HepG2 (cell line): ENCODE measurements around the gene EPC2. TPM values are rescaled to one million over a fixed set of nuclear protein-coding genes. Genes with fewer than 3 reads are reported as not detected.

Experiments used
- CBX1 ChIP-seq: IDR thresholded peaks from one replicate; pipeline ENCODE4 v1.6.1; 2016; ENCODE audit warnings: antibody characterized with exemption, low read depth
- FLYWCH1 ChIP-seq: sonication (generic); formaldehyde crosslinking; IDR thresholded peaks from 2 replicates; pipeline ENCODE4 v1.8.1; 2023; ENCODE audit warnings: mild to moderate bottlenecking, missing genetic modification reagents
- KDM5A ChIP-seq: fragments of 200-600 bp; sonication (generic); IDR thresholded peaks from 2 replicates; pipeline ENCODE4 v1.7.0; 2018; ENCODE audit warnings: antibody characterized with exemption, mild to moderate bottlenecking, low read length, borderline replicate concordance
- MTA3 ChIP-seq: sonication (generic); formaldehyde crosslinking; IDR thresholded peaks from 2 replicates; pipeline ENCODE4 v1.4.0; 2020; ENCODE audit warnings: missing genetic modification reagents
- NCOA2 ChIP-seq: sonication (generic); formaldehyde crosslinking; IDR thresholded peaks from 2 replicates; pipeline ENCODE4 v1.8.0; 2022; ENCODE audit warnings: inconsistent platforms
- PHF21A ChIP-seq: sonication (generic); formaldehyde crosslinking; IDR thresholded peaks from 2 replicates; pipeline ENCODE4 v1.5.0; 2020; ENCODE audit warnings: mild to moderate bottlenecking, missing genetic modification reagents
- PRPF4 ChIP-seq: fragments of 200-400 bp; formaldehyde crosslinking; IDR thresholded peaks from 2 replicates; pipeline ENCODE4 v1.6.1; 2016; ENCODE audit warnings: low read length, low read depth; ENCODE audit not compliant: poor library complexity, severe bottlenecking
- RBM22 ChIP-seq: fragments of 200-400 bp; formaldehyde crosslinking; optimal IDR thresholded peaks from 2 replicates; pipeline ENCODE3; 2017; ENCODE audit warnings: mild to moderate bottlenecking, low read length, moderate library complexity
- SATB2 ChIP-seq: sonication (generic); formaldehyde crosslinking; IDR thresholded peaks from 2 replicates; pipeline ENCODE4 v1.5.0; 2020; ENCODE audit warnings: missing genetic modification reagents
- SRSF1 ChIP-seq: fragments of 200-400 bp; formaldehyde crosslinking; optimal IDR thresholded peaks from 2 replicates; pipeline ENCODE3; 2017; ENCODE audit warnings: mild to moderate bottlenecking, low read depth, low read length, moderate library complexity
- TCF12 ChIP-seq, 2 experiments: fragments of 450-650 bp in 1 of 2; sonication (generic) in 1 of 2; formaldehyde crosslinking in 1 of 2; IDR thresholded peaks; 2 replicates each; pipeline versions ENCODE4 v1.6.1 to v1.8.0; 2017 to 2022; ENCODE audit warnings: antibody characterized with exemption in 1 of 2, mild to moderate bottlenecking in 1 of 2, missing genetic modification reagents in 1 of 2, moderate library complexity in 1 of 2
- THAP9 ChIP-seq: sonication (generic); formaldehyde crosslinking; IDR thresholded peaks from 2 replicates; pipeline ENCODE4; 2020; ENCODE audit warnings: missing genetic modification reagents, mild to moderate bottlenecking, borderline replicate concordance
- ZNF383 ChIP-seq: sonication (generic); formaldehyde crosslinking; IDR thresholded peaks from 2 replicates; pipeline ENCODE4 v1.4.0; 2020; ENCODE audit warnings: missing genetic modification reagents, mild to moderate bottlenecking, borderline replicate concordance
- ZNF550 ChIP-seq: sonication (generic); formaldehyde crosslinking; IDR thresholded peaks from 2 replicates; pipeline ENCODE4 v1.4.0; 2020; ENCODE audit warnings: mild to moderate bottlenecking, missing genetic modification reagents, borderline replicate concordance
- ZNF589 ChIP-seq: sonication (generic); formaldehyde crosslinking; conservative IDR thresholded peaks from 2 replicates; pipeline ENCODE4 v1.8.0; 2022; ENCODE audit warnings: mild to moderate bottlenecking, moderate library complexity, missing genetic modification reagents
- ZNF670 ChIP-seq: sonication (generic); formaldehyde crosslinking; IDR thresholded peaks from 2 replicates; pipeline ENCODE4 v1.8.0; 2022; ENCODE audit warnings: mild to moderate bottlenecking, missing genetic modification reagents, borderline replicate concordance
- polyA plus RNA-seq, 8 experiments: library from polyadenylated mRNA; depleted of rRNA in 3 of 8; stranded (reverse) in 7 of 8; unstranded in 1 of 8; fragments of >200 nt; fragmentation: Illumina TruSeq in 4 of 8; extraction: Trizol in 4 of 8; gene quantifications; 2 replicates each; pipeline versions ENCODE4 v1.2.1 to v1.2.3, GENCODE V29; 2011 to 2016; ENCODE audit warnings: low read depth in 4 of 8, missing spikeins in 1 of 8, mixed read lengths in 1 of 8; ENCODE audit not compliant: insufficient read depth in 1 of 8
- total RNA-seq, 5 experiments: library from RNA; depleted of rRNA; stranded (reverse); fragments of >200 nt; fragmentation: Illumina TruSeq; extraction: Trizol; gene quantifications; 2 replicates each; pipeline ENCODE4 v1.2.3, GENCODE V29; 2016; ENCODE audit warnings: low read depth in 1 of 5
- TF ChIP-seq, protein P1 (sequence below): sonication (generic); formaldehyde crosslinking; IDR thresholded peaks from 2 replicates; pipeline ENCODE4 v1.8.0; 2022; ENCODE audit warnings: mild to moderate bottlenecking, missing genetic modification reagents, moderate library complexity
- TF ChIP-seq, protein P2 (sequence below): sonication (generic); formaldehyde crosslinking; IDR thresholded peaks from 2 replicates; pipeline ENCODE4 v1.4.0; 2020; ENCODE audit warnings: mild to moderate bottlenecking, missing genetic modification reagents

EPC2 gene
- total and polyA plus RNA-seq, 2 of the 13 experiments (the other 11 are each of a cell fraction or from before 2014, with no cell fraction given) = 20.5 to 22.0 TPM

DNA sequence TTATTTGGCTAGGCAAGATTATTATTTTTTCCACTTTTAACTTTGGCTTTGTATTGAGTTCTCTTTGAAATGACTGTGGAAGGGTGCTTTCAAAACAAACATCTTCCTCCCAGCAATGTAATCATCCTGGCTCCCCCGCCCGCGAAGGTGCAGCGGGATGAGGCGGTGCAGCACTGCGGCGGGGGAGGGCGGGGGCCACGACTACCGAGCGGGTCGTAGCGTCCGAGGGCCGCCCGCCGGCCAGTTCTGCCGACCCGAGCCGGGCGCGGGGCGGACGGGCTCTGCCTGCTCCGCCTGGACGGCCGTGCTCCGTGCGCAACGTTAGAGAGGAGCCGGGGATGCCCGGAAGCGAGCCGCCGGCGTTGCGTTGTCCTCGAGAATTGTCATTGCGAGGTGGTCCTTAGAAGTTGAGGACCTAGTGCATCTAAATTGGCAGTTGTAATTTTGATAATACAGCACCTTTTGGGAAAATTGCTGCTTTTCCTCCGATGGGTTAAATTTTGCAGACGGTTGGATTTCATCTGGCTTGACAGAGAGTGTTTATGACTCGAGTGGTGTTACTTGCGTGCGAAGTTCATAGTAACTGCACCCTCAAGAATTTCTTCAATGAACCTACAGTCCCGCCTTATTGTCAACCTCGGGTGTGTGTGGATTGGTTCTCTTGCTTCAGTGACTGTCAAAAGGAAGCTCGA is 1.1 kb downstream of the EPC2 start (continued):
- TF ChIP-seq, protein P1, sequence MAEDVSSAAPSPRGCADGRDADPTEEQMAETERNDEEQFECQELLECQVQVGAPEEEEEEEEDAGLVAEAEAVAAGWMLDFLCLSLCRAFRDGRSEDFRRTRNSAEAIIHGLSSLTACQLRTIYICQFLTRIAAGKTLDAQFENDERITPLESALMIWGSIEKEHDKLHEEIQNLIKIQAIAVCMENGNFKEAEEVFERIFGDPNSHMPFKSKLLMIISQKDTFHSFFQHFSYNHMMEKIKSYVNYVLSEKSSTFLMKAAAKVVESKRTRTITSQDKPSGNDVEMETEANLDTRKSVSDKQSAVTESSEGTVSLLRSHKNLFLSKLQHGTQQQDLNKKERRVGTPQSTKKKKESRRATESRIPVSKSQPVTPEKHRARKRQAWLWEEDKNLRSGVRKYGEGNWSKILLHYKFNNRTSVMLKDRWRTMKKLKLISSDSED = no peak
- TF ChIP-seq SATB2 (CRISPR knock-in tag) = 0 out of 2 replicates have a peak, but pooled peaks have one; percentile 44
- no peak for TF ChIP-seq ZNF383 (CRISPR knock-in tag)
- TF ChIP-seq THAP9 (CRISPR knock-in tag) = 0 out of 2 replicates have a peak, but pooled peaks have one; percentile 2
- no peak for TF ChIP-seq MTA3 (CRISPR knock-in tag)
- TF ChIP-seq, protein P2, sequence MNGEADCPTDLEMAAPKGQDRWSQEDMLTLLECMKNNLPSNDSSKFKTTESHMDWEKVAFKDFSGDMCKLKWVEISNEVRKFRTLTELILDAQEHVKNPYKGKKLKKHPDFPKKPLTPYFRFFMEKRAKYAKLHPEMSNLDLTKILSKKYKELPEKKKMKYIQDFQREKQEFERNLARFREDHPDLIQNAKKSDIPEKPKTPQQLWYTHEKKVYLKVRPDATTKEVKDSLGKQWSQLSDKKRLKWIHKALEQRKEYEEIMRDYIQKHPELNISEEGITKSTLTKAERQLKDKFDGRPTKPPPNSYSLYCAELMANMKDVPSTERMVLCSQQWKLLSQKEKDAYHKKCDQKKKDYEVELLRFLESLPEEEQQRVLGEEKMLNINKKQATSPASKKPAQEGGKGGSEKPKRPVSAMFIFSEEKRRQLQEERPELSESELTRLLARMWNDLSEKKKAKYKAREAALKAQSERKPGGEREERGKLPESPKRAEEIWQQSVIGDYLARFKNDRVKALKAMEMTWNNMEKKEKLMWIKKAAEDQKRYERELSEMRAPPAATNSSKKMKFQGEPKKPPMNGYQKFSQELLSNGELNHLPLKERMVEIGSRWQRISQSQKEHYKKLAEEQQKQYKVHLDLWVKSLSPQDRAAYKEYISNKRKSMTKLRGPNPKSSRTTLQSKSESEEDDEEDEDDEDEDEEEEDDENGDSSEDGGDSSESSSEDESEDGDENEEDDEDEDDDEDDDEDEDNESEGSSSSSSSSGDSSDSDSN (CRISPR knock-in tag) = peak; percentile 65
- peak; percentile 72; the same call in 1 of the 2 replicates for TF ChIP-seq ZNF589 (CRISPR knock-in tag)
- TF ChIP-seq TCF12 (IDR thresholded peaks at IDR 0.05) = no peak
- no peak for TF ChIP-seq TCF12 (CRISPR knock-in tag; IDR thresholded peaks at IDR 0.05)
- no peak for TF ChIP-seq RBM22
- peak; percentile 49; the same call in 1 of the 2 replicates for TF ChIP-seq PHF21A (CRISPR knock-in tag)
- peak; percentile 78 for TF ChIP-seq KDM5A
- no peak for TF ChIP-seq ZNF670 (CRISPR knock-in tag)
- TF ChIP-seq CBX1 = no peak
- TF ChIP-seq ZNF550 = 0 out of 2 replicates have a peak, but pooled peaks have one; percentile 45
- no peak for TF ChIP-seq PRPF4
- TF ChIP-seq FLYWCH1 = no peak
- TF ChIP-seq NCOA2 = no peak; the same call in 1 of the 2 replicates
- no peak for TF ChIP-seq SRSF1
